Stimulated activated CD4-positive, alpha-beta T cell treated with anti-CD3 and anti-CD28 coated beads, Interleukin-2, amount 100 ng/mL, for 4 hours (primary cell): ENCODE results near the gene UBE2R2.
"Not testable (repeated sequence)": the region's sequence is repeated elsewhere in the genome, so short reads cannot be mapped to it uniquely, and the experiment has no call there.

Source experiments
- DNase-seq: peaks from one replicate; pipeline ENCODE4 v3.0.0-alpha.2; 2020; ENCODE audit warnings: low read depth

UBE2R2 gene

DNA sequence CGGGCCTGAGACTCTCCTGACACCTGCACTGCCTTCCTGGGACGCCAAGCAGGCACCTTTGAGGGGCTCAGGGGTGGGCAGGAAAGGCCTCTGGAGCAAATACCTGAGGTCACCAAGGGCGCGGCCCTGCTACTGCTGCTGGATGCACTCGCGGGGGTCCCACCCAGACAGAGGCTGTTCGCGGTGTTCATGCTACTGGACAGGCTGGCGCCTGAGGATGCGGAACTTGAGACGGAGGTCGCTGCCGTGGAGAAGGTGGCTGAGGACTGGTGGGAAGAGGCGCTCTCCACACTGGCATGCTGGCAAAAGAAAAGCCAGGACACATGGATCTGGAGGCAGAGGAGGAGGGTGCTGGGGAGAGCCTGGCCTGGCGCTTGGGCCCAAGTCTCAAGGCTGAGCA is 110.7 kb downstream of the UBE2R2 start:
- DNase-seq: no peak

DNA sequence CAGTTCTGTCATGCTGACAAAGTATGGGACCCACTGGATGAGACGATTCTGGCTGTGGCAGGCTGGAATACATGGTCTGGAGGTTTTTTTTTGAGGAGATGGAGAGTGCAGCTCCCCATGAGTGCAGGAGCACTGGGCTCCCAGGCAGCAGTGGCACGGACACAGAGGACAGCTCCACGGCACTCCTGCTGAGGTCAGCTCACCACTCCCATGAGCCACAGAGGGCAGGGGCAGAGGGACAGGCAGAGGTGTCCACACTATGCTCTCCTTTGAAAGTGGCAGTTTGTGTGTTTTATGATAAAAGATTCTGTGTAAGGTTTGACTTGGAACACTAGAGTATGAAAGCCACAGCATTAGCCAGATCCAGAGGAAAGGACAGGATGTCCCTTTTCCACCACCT is 114.4 kb downstream of the UBE2R2 start:
- no peak for DNase-seq

DNA sequence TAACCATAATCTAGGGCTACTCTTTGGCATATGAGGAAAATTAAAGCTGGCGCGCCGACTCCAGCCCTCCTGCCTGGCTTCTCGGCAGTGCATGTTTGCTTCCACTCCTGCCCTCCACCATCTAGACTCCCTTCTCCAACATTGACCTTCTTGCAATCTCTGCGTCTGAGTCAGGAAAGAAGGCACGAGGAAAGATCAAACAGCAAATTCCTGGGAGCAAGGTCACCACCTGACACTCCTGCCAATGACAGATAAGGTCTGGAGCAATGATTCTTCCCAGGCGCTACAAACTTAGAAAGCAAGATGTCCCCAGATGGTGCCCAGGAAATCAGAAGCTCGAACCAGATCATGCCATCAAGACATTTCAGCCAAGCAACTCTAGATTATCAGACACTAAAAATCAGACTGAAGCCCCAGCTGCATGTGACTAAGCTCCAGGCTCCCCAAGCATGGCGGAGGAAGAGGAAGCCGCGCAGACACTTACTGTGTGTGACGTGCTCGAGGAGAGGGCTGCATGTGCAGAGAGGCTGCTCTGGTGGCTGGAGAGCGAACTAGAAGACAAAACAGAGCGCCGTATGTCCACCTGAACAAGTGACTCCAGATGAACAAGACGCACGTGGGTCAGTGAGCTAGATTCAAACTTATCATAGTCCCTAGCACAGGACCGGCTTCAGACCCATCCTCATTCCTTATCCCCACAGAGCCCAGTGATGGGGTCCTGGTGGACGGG is 115.3 kb downstream of the UBE2R2 start:
- no peak for DNase-seq

DNA sequence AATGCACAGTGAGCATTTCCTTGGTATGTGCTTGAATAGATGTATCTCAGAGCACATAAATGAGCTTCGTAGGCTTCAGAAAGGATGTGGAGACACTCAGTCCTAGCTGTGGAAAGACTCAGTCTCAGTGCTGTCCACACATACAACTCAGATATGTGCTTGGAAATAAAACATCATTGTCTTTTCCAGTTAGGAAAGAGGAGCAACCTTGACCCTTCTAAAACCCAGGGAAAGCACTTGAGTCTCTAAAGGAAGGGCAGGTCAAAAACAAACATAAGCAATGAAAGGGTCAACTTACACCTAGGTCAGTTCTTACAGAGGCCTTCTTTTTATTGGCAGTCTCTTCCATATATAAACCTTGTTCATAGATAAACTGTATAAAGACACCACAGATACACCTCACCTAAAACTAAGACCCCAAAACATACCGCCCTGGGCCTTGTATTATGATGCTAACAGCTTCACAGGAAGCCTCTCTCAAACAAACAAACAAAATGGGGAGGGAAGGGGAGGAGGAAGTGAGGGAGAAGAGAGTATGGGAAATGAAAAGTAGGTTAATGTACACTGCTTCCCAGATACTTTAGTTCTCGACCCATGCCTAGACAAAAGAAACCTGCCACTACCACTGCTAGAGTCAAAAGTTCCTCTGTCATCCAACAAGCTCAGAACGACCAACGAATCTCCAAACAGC is 117.4 kb downstream of the UBE2R2 start:
- no peak for DNase-seq

DNA sequence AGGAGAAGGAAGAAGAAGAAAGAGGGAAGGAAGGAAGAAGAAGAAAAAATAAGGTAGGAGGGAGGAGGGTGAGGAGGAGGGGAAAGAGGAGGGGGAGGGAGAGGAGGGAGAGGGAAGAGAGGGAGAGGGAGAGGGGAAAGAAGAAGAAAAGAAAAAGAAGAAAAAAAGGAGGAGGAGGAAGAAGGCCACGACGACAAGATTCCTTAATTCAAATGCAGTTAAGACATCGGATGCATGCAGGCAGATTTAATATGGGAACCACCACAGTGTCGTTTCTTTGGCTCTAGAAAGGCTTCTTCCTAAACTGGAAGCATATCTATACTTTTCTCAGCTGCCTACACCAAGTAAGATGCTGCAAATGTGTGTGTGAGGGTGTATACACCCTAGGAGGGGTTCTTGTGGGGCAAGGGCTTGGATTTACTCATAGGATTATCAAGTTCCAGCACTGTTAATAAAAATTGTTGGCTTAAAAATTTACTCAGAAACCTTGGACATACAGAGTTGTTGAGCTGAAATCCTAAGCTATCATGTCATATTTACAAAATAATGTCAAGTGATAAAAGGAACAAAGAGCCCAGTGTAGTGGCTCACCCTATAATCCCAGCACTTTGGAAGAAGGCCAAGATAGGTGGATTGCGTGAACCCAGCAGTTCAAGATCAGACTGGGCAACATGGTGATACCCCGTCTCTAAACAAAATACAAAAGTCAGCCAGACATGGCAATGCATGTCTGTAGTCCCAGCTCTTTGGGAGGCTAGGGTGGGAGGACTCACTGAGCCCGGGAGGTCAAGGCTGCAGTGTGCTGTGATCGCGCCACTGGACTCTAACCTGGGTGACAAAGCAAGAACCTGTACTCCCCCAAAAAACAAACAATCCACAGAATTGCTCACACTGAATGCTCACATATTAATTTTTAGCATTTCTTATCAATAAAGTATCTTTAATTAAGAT is 123.2 kb downstream of the UBE2R2 start:
- DNase-seq: no peak

DNA sequence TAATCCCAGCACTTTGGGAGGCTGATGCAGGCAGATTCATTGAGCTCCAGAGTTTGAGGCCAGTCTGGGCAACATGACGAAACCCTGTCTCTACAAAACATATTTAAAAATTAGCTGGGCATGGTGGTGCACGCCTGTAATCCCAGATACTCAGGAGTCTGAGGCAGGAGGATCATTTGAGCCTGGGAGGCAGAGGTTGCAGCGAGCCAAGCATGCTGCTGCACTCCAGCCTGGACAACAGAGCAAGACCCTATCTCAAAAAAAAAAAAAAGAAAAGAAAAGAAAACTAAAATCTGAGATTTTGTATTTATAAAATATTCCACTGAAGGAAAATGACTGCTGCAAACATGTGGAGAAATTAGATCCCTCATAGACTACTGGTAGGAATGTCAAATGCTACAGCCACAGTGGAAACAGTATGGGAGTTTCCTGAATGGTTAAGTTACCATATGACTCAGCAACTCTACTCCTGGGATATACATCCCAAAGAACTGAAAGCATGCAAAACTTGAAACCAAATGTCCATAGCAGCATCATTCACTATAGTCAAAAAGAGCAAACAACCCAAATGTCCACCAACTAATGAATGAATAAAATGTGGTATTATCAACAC is 125.6 kb downstream of the UBE2R2 start:
- no peak for DNase-seq

DNA sequence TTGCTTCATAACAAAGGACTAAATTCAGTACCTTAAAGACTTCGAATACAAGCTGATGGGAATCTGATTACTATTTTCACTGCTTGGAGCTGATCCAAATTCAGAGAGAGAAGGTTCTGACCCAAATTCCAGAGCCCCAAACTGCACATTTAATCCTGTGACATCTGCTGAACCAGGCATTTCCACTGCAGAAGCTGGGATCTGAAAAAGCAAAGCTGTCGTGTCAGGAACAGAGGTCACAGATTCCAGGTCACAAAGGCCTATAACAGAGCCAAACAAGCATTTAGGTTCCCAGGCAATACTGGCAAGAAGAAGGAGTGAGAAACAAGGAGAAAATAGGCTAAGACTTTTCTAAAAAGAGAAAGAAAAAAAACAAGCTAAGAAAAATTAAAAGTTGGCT is 126.4 kb downstream of the UBE2R2 start:
- no peak for DNase-seq

DNA sequence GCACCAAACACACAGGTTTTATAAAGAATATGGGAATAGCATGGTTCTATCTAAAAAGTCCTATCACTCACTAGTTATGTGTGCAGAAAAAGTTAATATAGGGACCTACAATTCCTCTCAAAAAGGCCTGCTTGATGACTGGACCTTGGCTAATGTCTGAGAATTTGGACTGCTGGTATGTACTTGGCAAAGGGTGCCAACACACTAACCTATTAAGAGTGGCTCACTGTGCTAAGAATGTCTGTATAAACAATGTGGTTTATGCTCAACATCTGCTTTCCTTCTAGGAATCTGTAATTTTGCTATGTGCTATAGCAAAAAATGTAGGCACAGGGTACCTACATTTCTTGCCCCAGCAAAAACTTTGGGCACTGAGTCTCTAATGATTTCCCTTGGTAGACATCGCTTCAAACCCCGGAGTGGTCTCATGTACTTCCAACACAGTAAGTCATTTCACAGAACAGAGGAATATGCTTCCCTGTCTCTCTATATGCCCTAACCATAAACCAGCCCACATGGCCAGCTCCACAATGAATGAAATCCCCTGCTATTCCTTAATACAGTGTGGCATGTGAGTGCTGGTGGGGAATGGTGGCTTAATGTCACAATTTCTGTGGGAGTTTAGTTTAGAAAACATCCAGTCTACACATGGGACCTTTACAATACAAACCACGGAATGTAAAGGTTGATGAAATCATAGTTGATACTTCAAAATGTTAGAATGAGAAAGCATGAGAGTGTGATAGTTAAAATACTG is 130.0 kb downstream of the UBE2R2 start:
- DNase-seq: no peak

DNA sequence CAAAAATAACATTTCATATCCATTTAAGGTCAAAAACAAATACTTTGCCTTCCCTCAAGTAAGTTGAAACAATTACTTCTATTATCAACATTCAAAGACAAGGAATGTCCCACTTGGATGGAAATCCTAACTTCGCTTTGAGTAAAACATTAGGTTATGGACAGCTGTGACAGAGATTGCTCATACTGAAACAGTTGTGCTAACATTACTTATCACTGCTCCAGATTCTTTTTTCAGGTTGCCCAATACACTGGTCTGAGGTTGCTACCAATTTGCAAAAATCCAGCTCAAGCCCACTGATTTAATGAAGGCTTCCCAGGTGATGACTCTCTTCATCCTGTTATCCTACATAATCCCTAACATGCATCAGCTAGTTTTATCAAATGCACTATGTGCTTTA is 133.4 kb downstream of the UBE2R2 start:
- no peak for DNase-seq

DNA sequence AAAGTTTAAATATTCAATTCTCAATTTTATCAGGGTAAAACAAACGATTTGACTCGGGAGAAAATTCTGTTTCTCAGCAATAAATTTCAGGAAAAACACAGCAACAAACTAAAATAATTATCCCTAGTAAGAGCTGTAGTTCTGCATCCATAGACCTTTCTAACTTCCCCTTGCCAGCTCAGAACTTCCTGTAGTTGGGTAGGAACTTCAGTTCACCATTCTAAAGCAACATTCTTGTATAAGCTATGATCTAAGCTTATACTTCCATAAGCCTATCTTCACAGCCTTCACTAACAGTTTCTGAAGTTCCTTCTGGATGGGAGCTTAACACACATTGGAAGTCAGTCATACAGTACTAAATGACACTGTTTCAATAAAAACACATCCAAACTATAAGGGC is 135.1 kb downstream of the UBE2R2 start:
- DNase-seq: no peak

DNA sequence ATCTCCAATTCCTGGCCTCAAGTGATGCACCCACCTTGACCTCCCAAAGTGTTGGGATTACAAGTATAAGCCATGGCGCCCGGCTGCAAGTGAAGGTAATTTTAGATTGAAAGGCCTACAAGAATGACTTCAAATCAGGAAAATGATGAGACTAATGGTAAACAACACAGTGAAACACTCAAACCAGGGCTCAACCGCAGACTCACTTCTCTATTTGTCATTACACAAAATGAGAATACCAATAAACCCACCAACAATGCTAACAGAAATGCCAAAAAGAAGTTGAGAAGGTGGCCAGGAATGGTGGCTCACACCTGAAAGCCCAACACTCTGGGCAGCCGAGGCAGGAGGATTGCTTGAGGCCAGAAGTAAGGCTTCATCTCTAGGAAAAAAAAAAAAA is 139.6 kb downstream of the UBE2R2 start:
- no peak for DNase-seq

DNA sequence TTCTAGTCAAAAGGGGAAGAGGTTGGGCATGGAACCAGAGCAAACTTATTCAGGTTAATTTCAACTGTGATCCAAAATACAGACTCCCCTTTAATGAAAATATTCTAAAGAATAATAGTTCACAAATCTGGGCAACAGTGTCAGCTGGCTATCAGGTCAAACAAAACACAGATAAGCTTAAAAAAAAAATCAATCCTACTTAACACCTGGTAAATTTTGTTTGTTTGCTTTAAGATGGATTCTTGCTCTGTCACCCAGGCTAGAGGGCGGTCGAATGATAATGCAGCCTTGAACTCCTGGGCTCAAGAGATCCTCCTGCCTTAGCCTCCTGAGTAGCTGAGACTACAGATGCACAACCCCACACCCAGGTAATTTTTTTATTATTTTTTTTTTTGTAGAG is 142.8 kb downstream of the UBE2R2 start:
- DNase-seq: no peak

DNA sequence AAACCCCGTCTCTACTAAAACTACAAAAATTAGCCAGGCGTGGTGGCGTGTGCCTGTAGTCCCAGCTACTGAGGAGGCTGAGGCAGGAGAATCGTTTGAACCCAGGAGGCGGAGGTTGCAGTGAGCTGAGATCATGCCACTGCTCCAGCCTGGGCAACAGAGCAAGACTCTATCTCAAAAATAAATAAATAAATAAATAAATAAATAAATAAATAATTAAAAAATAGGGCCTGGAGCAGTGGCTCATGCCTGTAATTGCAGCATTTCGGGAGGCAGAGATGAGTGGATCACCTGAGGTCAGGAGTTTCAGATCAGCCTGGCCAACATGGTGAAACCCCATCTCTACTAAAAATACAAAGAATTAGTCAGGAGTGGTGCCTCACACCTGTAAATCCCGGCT is 145.5 kb downstream of the UBE2R2 start:
- not testable (repeated sequence) for DNase-seq

DNA sequence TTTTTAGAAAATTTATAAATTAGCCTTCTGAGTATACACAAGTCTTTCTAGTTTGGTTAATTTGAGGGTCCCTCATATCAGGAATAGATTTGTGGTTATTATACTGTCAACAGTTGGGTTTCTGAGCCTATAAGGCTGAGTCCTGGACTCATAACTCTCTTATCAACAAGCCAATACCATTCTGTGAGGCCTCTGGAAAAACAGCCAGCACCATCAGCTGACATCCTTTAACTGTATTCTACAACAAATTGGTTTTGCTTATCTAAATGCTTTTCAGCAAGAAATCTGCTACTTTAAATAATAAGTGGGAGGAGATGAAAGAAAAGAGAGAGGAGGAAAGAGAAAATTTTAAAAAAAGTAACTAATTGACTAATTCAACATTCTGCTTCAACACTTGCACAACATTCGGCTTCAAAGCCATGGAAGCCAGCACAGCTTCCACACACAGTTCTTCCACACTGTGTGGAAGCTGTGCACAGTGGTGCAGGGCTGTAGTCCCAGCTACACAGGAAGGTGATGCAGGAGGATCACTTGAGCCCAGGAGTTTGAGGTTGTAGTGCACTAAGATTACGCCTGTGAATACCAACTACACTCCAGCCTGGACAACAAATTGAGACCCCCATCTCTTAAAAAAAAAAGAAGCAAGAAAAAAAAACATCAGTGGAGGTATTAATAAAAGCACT is 147.3 kb downstream of the UBE2R2 start:
- no peak for DNase-seq
